Breast epithelium (tissue), 3 donors: ENCODE results near the gene TMED9.

Experiments
- POLR2A ChIP-seq: fragments of 450-650 bp; IDR thresholded peaks from one replicate; pipeline ENCODE4 v1.6.1; 2016; ENCODE audit warnings: antibody characterized with exemption, mild to moderate bottlenecking, moderate library complexity
- POLR2AphosphoS5 ChIP-seq, 3 donors: sonication (generic); formaldehyde crosslinking; IDR thresholded peaks; one replicate each; pipeline ENCODE4 v1.6.1; 2017; ENCODE audit warnings: antibody characterized with exemption in 3 of 3

GRCh38 chr5:177590406-177590805, 1.6 kb upstream of the TMED9 start:
- TF ChIP-seq POLR2A = no peak
- TF ChIP-seq POLR2AphosphoS5 (IDR thresholded peaks at IDR 0.05) = no peak
